GM18502 (cell line): ENCODE data around the gene KAZN.
"Not testable (repeated sequence)": the region's sequence is repeated elsewhere in the genome, so short reads cannot be mapped to it uniquely, and the experiment has no call there.

Experiments
- ATAC-seq: cut with Tn5 transposase; IDR thresholded peaks from one replicate; pipeline ENCODE4 v1.9.1; 2021; ENCODE audit warnings: mild to moderate bottlenecking; ENCODE audit not compliant: unreplicated experiment, poor library complexity

KAZN gene

DNA sequence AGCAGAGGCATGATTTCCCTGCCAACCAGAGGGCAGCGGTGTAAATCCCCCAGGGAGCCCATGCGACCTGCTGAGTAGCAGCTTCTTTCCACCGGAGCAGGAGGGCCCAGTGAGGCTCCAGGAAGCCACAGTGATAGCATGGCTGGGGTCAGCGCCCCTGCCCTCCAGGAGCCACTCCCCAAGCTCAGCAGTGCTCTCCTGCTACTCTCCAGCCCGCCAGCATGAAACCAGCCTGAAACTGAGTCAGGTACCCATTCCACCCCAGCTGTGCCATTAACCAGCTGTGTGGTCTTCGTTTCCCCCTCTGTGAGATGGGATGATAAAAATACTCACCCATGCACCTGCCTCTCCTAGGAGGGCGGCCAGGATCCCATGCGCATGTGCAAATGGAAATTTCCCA is 431.3 kb downstream of the KAZN start:
- no peak for ATAC-seq

- no peak for ATAC-seq
These were observed 432.9 kb downstream of the KAZN start for GRCh38 chr1:15031251-15031933.

DNA sequence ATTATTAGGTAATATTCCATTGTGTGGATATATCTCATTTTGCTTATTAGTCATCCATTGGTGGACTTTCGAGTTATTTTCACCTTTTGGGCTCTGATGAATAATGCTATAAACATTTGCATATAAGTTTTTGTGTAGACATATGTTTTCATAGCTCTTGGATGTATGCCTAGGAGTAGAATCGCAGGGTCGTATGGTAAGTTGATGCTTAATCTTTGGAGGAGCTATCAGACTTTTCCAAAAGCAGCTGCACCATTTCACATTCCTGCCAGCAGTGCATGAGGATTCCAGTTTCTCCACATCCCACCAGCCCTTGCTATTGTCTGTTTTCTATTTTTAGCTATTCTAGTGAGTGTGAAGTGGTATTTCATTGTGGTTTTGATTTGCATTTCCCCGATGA is 434.8 kb downstream of the KAZN start:
- no peak for ATAC-seq

- no peak for ATAC-seq
These were observed 436.2 kb downstream of the KAZN start for GRCh38 chr1:15034656-15035055.

- ATAC-seq = no peak
These were observed 436.8 kb downstream of the KAZN start for GRCh38 chr1:15035236-15035635.

DNA sequence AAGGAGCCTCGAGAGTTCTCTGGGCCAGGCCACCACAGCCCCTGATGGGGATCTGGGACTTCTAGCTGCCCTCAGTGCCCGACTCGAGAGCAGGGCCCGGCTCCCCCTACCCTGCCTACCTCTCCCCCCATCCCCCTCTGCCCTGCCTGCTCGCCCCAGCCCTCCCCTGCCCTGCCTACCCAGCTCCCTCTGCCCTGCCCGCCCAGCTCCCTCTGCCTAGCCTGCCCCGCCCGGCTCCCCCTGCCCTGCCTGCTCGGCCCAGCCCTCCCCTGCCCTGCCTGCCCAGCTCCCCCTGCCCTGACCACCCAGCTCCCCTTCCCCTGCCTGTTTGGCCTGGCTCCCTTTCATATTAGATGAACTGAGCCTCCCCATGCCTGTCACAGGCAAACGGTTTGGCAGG is 437.6 kb downstream of the KAZN start:
- no peak for ATAC-seq

DNA sequence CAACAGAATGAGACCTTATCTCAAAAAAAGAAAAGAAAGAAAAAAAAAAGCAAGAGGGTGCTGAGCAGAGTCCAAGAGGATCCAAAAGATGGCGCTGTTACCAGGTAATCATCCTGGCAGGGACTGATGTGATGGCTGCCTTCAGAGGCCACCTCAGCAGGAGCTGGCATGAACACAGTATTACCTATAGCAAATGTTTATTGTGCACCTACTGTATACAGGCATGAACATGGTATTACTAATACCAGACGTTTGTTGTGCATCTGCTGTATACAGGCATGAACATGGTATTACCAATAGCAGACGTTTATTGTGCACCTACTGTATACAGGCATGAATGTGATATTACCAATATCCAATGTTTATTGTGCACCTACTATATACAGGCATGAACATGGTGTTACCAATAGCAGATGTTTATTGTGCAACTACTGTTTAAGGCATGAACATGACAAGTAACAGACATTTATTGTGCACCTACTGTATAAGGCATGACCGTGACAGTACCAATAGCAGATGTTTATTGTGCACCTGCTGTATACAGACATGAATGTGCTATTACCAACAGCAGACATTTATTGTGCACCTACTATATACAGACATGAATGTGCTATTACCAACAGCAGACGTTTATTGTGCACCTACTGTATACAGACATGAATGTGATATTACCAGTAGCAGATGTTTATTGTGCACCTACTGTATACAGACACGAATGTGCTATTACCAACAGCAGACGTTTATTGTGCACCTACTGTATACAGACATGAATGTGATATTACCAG is 439.9 kb downstream of the KAZN start:
- ATAC-seq = no peak

DNA sequence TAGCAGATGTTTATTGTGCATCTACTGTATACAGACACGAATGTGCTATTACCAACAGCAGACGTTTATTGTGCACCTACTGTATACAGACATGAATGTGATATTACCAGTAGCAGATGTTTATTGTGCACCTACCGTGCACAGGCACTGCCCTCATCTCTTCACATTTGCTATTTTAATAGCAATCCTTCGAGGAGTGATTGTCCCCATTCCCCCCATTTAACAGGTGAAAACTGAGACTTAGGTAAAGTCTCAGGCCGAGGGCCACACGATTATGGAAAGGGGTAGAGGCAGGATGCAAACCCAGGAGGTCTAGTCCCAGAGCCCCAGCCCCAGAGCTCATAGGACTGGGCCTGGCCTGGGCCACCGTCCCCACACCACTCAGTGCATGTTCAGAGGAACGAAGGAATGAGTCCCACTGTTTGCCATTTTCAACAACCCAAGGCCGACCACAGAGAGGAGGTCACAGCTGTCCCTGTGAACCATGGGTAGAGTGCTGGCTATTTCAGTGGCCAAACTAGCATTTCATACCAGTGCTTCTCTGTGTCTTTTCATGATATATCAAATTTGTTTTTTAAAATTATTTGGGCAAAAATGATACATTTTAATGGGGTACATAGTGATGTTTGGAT is 440.6 kb downstream of the KAZN start:
- ATAC-seq = no peak

DNA sequence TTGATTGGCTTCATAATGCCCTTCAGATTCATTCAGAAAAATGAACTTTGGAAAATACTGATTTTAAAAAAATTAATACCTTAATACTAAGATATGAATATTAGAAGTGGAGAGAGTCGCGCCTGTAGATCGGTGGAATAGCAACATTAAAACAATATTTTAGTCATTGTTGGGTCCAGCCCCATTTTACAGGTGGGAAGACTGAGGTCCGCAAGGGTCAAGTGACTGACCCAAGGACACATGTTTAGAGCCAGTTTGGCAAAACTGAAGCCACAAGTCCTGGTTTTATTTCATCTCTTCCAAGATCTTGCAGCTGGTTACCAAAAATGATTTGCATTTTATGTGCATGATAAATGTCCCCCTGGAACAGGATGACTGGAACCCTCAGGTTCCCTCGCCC is 441.4 kb downstream of the KAZN start:
- ATAC-seq = no peak

DNA sequence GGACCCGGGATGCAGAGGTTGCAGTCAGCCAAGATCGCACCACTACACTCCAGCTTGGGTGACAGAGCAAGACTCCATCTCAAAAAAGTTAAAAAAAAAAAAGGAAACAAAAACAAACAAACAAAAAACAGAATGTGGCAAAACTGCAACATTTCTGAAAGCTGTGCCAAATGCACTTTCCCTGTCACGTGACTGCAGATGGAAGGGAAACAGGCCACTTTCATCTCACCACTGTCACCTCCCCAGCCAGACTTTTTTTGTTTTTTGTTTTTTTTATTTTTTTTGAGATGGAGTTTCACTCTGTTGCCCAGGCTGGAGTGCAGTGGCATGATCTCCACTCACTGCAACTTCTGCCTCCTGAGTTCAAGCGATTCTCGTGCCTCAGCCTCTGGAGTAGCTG is 442.2 kb downstream of the KAZN start:
- not testable (repeated sequence) for ATAC-seq

GRCh38 chr1:15042866-15043265 is 444.4 kb downstream of the KAZN start:
- no peak for ATAC-seq

DNA sequence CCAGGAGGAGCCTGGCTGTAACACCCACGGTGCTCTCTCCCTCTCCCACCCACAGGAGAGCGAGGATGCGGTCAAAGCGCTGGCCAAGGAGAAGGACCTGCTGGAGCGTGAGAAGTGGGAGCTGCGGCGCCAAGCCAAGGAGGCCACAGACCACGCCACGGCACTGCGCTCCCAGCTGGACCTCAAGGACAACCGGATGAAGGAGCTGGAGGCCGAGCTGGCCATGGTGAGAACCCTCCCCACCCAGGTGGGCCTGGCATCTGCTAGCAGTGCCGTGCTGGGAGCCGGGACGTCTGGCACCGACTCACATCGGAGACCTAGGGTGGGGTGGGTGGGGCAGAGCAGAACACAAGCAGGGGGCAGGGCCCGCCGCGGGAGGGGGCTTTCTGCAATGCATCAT is 445.4 kb downstream of the KAZN start:
- ATAC-seq = no peak

GRCh38 chr1:15045123-15045522 is 446.6 kb downstream of the KAZN start:
- no peak for ATAC-seq

GRCh38 chr1:15046487-15047165 is 448.1 kb downstream of the KAZN start:
- ATAC-seq = no peak

DNA sequence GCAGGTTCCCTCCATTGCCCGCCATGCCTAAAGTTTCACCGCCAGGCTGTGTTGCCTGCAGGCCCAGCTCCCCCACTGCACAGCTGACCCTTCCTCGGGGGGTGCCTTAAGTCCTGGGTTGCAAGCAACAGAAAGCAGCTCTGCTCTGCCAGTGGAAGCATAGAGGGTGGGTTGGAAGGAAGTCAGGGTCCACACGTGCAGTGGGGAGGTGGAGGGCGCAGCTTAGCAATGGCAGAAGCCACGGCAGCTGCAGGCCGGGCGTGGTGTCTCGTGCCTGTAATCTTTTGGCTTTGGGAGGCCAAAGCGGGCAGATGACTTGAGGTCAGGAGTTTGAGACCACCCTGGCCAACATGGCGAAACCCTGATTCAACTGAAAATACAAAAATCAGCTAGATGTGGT is 448.8 kb downstream of the KAZN start:
- ATAC-seq = no peak

- ATAC-seq = no peak
These were observed 450.0 kb downstream of the KAZN start for GRCh38 chr1:15048437-15048980.

GRCh38 chr1:15049067-15049466 is 450.6 kb downstream of the KAZN start:
- ATAC-seq = no peak

DNA sequence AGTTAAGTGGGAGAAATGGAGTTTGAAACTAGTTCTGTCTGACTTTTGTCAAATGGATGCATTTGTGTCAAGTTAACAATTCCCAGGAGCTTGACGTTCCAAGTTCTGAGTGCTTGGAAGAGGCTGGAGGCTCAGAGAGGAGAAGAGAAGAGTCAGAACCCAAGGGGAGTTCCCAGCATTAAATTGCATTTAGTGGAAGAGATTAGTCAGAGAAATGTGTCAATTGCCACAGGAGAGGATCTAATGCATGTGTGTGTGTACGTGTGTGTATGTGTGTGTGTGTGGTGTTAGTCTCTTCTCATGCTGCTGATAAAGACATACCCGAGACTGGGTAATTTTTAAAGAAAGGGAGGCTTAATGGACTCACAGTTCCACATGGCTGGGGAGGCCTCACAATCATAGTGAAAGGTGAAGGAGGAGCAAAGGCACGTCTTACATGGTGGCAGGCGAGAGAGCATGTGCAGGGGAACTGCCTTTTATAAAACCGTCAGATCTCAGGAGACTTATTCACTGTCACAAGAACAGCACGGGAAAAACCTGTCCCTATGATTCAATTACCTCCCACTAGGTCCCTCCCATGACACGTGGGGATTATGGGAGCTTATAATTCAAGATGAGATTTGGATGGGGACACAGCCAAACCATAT is 453.5 kb downstream of the KAZN start:
- ATAC-seq = no peak

DNA sequence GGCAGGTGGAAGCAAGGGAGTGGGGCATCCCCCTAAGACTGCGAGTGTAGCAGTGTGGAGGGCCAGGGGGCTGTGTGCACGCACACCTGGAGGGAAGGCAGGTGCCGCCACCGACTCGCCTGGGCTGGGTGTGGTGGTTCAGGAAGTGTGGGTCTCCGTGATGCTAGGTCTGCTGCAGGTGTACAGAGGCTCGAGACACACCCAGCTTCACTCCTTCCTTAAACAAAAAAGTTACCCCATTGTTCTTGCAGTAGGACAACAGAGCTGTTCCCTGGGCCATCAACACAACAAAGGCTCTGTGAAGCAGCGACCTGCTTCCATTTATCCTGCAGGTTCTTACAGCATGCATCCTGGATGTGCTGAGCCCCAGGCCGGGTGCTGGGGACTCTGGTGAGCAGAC is 454.7 kb downstream of the KAZN start:
- ATAC-seq = no peak

DNA sequence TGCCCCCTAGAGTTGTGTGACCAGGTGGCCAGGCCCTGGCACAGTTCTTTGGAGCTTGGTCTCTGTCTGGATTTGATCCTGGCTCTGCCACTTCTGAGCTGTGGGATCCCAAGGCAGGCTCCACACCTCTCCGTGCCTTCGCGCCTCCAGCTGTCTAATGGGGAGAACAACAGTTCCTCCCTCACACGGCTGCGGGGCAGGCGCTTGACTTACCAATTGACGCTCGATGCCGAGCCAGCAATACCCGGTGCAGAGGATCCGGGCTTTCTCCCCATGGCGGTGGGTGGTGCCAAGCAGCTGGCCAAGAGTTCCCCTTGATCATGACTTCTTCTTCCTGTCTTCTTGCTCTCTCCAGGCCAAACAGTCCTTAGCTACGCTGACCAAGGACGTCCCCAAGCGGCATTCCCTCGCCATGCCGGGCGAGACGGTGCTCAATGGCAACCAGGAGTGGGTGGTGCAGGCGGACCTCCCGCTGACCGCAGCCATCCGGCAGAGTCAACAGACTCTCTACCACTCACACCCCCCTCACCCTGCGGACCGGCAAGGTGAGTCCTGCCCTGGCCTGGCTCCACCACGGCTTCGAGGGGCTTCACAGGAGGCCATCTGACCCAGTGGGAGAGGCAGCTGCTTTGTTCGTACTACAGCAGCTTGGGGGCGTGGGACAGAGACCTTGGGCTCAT is 457.4 kb downstream of the KAZN start:
- no peak for ATAC-seq
